GM12878 (cell line): ENCODE data around the gene C20orf173. TPM values are rescaled to one million over a fixed set of nuclear protein-coding genes. Genes with fewer than 3 reads are reported as not detected.
A peak's percentile ranks its signal among the peaks of the same experiment; 100 is the strongest.

Experiments used
- ATAC-seq: fragments of 200-7000 bp; cut with Tn5 transposase; 3 replicates; pipeline ENCODE4 v1.9.1; 2020; ENCODE audit warnings: mild to moderate bottlenecking, moderate library complexity
- BruUV-seq: library from RNA; stranded (reverse); fragments of 400-500 nt; replicated peaks from 2 replicates; lab custom pipeline; 2021; lab: Mats Ljungman, UMichigan
- CTCF ChIA-PET: fragments of 300-600 bp; sonication (Branson Sonifier 250); formaldehyde crosslinking; extraction: SDS; loops from one replicate; lab custom pipeline; 2021; ENCODE audit warnings: inconsistent platforms; lab: Yijun Ruan, JAX
- POLR2A ChIA-PET: fragments of 350-600 bp; formaldehyde crosslinking; extraction: SDS; loops from one replicate; lab custom pipeline; 2021; ENCODE audit warnings: inconsistent platforms; lab: Charles Lee
- RAD21 ChIA-PET: fragments of 300-600 bp; sonication (Branson Sonifier 250); formaldehyde crosslinking; loops from one replicate; lab custom pipeline; 2023; ENCODE audit warnings: antibody characterized with exemption; ENCODE audit not compliant: unreplicated experiment; lab: Charles Lee
- SMC1A ChIA-PET: fragments of 300-600 bp; sonication (Branson Sonifier 250); formaldehyde crosslinking; loops from one replicate; lab custom pipeline; 2023; ENCODE audit not compliant: unreplicated experiment, uncharacterized antibody; lab: Charles Lee
- DNase-seq: peaks from one replicate; pipeline ENCODE4 v3.0.0-alpha.2; 2011; ENCODE audit warnings: low read depth, low spot score
- FAIRE-seq: peaks from 3 replicates; lab custom pipeline; 2011; peaks lifted over from hg19 to GRCh38; lab: Jason Lieb, UNC
- H2AFZ ChIP-seq: 2 replicates; pipeline ENCODE4 v1.6.0; 2011; ENCODE audit warnings: low read depth, low read length, control low read depth; ENCODE audit not compliant: control insufficient read depth
- H3K27ac ChIP-seq: 2 replicates; pipeline ENCODE4 v1.5.1; 2011; ENCODE audit warnings: control low read depth; ENCODE audit not compliant: control insufficient read depth, insufficient read depth
- H3K27me3 ChIP-seq, 2 experiments: replicated peaks in 1 of 2; 2 replicates each; pipeline versions ENCODE4 v1.6.0 to v1.6.1; 2011; ENCODE audit warnings: low read length in 1 of 2; ENCODE audit not compliant: control insufficient read depth in 2 of 2, insufficient read depth in 2 of 2
- H3K36me3 ChIP-seq, 2 experiments: 2 replicates each; pipeline ENCODE4 v1.5.1; 2011; ENCODE audit warnings: low read length in 1 of 2; ENCODE audit not compliant: control insufficient read depth in 2 of 2, insufficient read depth in 2 of 2
- H3K4me1 ChIP-seq: 2 replicates; pipeline ENCODE4 v1.6.1; 2011; ENCODE audit warnings: mild to moderate bottlenecking, low read length, moderate library complexity, mixed read lengths; ENCODE audit not compliant: control insufficient read depth, insufficient read depth
- H3K4me2 ChIP-seq: 2 replicates; pipeline ENCODE4 v1.6.0; 2011; ENCODE audit warnings: control low read depth; ENCODE audit not compliant: control insufficient read depth, insufficient read depth
- H3K4me3 ChIP-seq: fragments of 200-600 bp; sonication (generic); 2 replicates; pipeline ENCODE4 v1.5.1; 2016
- H3K79me2 ChIP-seq: 2 replicates; pipeline ENCODE4 v1.6.0; 2011; ENCODE audit warnings: low read length; ENCODE audit not compliant: control insufficient read depth, insufficient read depth
- H3K9ac ChIP-seq: 2 replicates; pipeline ENCODE4 v1.8.0; 2011; ENCODE audit warnings: low read length, control low read depth, mixed read lengths; ENCODE audit not compliant: control insufficient read depth, insufficient read depth
- H3K9me3 ChIP-seq: replicated peaks from 3 replicates; pipeline ENCODE4 v1.5.1; 2011; ENCODE audit warnings: mild to moderate bottlenecking, low read length; ENCODE audit not compliant: control insufficient read depth, insufficient read depth
- H4K20me1 ChIP-seq: 2 replicates; pipeline ENCODE4 v1.6.0; 2011; ENCODE audit not compliant: control insufficient read depth, insufficient read depth
- BRCA1 ChIP-seq: IDR thresholded peaks from 2 replicates; pipeline ENCODE4 v1.6.1; 2011; ENCODE audit warnings: low read depth, low read length, improper control_type of control experiment
- DPF2 ChIP-seq: fragments of 450-650 bp; IDR thresholded peaks from 2 replicates; pipeline ENCODE4 v1.6.1; 2017; ENCODE audit warnings: mild to moderate bottlenecking
- E4F1 ChIP-seq: fragments of 450-650 bp; IDR thresholded peaks from 2 replicates; pipeline ENCODE4 v1.6.1; 2018; ENCODE audit warnings: borderline replicate concordance, mild to moderate bottlenecking; ENCODE audit not compliant: partially characterized antibody
- IRF5 ChIP-seq: fragments of 450-650 bp; IDR thresholded peaks from 2 replicates; pipeline ENCODE4 v1.6.1; 2017; ENCODE audit warnings: borderline replicate concordance
- MXI1 ChIP-seq: fragments of 150-350 bp; IDR thresholded peaks from 2 replicates; pipeline ENCODE4 v1.6.1; 2011; ENCODE audit warnings: low read depth, mild to moderate bottlenecking, inconsistent platforms, low read length, improper control_type of control experiment
- RAD21 ChIP-seq: IDR thresholded peaks from 2 replicates; pipeline ENCODE4 v1.6.1; 2011; ENCODE audit warnings: mild to moderate bottlenecking, low read depth, low read length, moderate library complexity; ENCODE audit not compliant: insufficient read depth
- RUNX3 ChIP-seq: IDR thresholded peaks from 2 replicates; pipeline ENCODE4 v1.6.1; 2012; ENCODE audit warnings: low read length, inconsistent platforms
- SIX5 ChIP-seq: IDR thresholded peaks from 2 replicates; pipeline ENCODE4 v1.6.1; 2011; ENCODE audit warnings: mild to moderate bottlenecking, low read depth, low read length, moderate library complexity; ENCODE audit not compliant: severe bottlenecking
- SPI1 ChIP-seq: IDR thresholded peaks from 2 replicates; pipeline ENCODE4 v1.6.1; 2011; ENCODE audit warnings: low read depth, mild to moderate bottlenecking, low read length, moderate library complexity, borderline replicate concordance; ENCODE audit not compliant: insufficient read depth
- TCF12 ChIP-seq: IDR thresholded peaks from 2 replicates; pipeline ENCODE4 v1.6.1; 2011; ENCODE audit warnings: low read depth, mild to moderate bottlenecking, low read length
- TCF3 ChIP-seq: IDR thresholded peaks from 2 replicates; pipeline ENCODE4 v1.6.1; 2012; ENCODE audit warnings: low read depth, mild to moderate bottlenecking, low read length, borderline replicate concordance; ENCODE audit not compliant: insufficient read depth
- ZNF24 ChIP-seq: fragments of 450-650 bp; IDR thresholded peaks from 2 replicates; pipeline ENCODE4 v1.6.1; 2017; ENCODE audit warnings: antibody characterized with exemption, mild to moderate bottlenecking
- WGBS: methylation state at CpG from one replicate; pipeline ENCODE4 v1.1.6; 2016; ENCODE audit warnings: low lambda C conversion rate; ENCODE audit not compliant: insufficient replicate concordance, insufficient coverage; ENCODE audit errors: missing lambda C conversion rate; 5-methylcytosine and 5-hydroxymethylcytosine counted together
- in situ Hi-C: fragments of 300-500 bp; cut with MboI; formaldehyde crosslinking; loops from 9 replicates; pipeline ENCODE4 v1.14.3; 2018; ENCODE audit warnings: mixed read lengths
- intact Hi-C: fragments of 100-400 bp; cut with micrococcal nuclease; formaldehyde crosslinking; loops from one replicate; pipeline ENCODE4 v1.14.2; 2022; ENCODE audit not compliant: unreplicated experiment
- polyA plus RNA-seq, 11 experiments: library from polyadenylated mRNA; depleted of rRNA in 4 of 11; unstranded in 6 of 11; stranded (reverse) in 5 of 11; fragments of >200 nt; fragmentation: Nextera tagmentation in 4 of 11; fragmentation: Illumina TruSeq in 1 of 11; extraction: Ambion mirVana in 4 of 11; extraction: Trizol in 1 of 11; gene quantifications; 1 replicate in 1 of 11; 2 replicates in 10 of 11; pipeline versions ENCODE4 v1.2.1 to v1.2.3, GENCODE V29; 2011 to 2016; ENCODE audit warnings: inconsistent platforms in 2 of 11, missing spikeins in 2 of 11, low read depth in 1 of 11
- total RNA-seq, 4 experiments: library from RNA; depleted of rRNA in 3 of 4; stranded (reverse); fragments of >200 nt in 3 of 4; fragmentation: Illumina TruSeq in 1 of 4; extraction: Trizol in 1 of 4; gene quantifications; 2 replicates each; pipeline versions ENCODE4 v1.2.1 to v1.2.3, GENCODE V29; 2013 to 2021

The C20orf173 gene
- total and polyA plus RNA-seq, 10 of the 15 experiments (the other 5 are each of a cell fraction or from before 2014, with no cell fraction given) = not detected

- no TSS peak for BruUV-seq
- peak; percentile 97 for FAIRE-seq
- WGBS = 8% methylated on average over 8 of the region's 8 CpGs
- ChIA-PET CTCF (interaction anchor here (1.2 to 2.1 kb wide), 4 partner anchors 10 to 117 kb away, joined by 4 to 6 read pairs (median 5); no protein-coding TSS in a partner anchor), POLR2A (interaction anchor here (0.9 kb wide), 1 partner anchor 17 kb away, joined by 4 read pairs; no protein-coding TSS in a partner anchor), RAD21 (no interaction called here), SMC1A (interaction anchor here (1.3 to 4.4 kb wide), 5 partner anchors 8 to 382 kb away, joined by 3 to 14 read pairs (median 4); no protein-coding TSS in a partner anchor)
- no peaks in the 10 kb centered on the region for H3K27me3 ChIP-seq
- peak overlapping the region; percentile 43 for H3K4me2 ChIP-seq
- peaks cover 33 to 36% of the 10 kb centered on the region in 2 experiments for H3K36me3 ChIP-seq
- H4K20me1 ChIP-seq = peaks cover 5% of the 10 kb centered on the region
- no peaks in the 10 kb centered on the region for H3K79me2 ChIP-seq
- H3K4me1 ChIP-seq = peaks cover 29% of the 10 kb centered on the region
- TF ChIP-seq ZNF24 (no peak), IRF5 (no peak), RUNX3 (no peak), RAD21 (no peak), TCF12 (0 out of 2 replicates have a peak, but pooled peaks have one; percentile 38), SIX5 (no peak), SPI1 (peak; percentile 79; the same call in 1 of the 2 replicates), MXI1 (no peak), E4F1 (no peak), TCF3 (peak; percentile 86), BRCA1 (no peak), DPF2 (no peak)
- intact Hi-C loops = no loop called here
- ATAC-seq = peak; percentile 87
- DNase-seq = peak; percentile 23
- no peak overlapping the region for H3K9ac ChIP-seq
- peak overlapping the region; percentile 31; the same call in 1 of the 2 replicates for H3K27ac ChIP-seq
- in situ Hi-C loops = no loop called here
- H3K4me3 ChIP-seq = no peak overlapping the region
- H3K9me3 ChIP-seq = no peaks in the 10 kb centered on the region
- no peak overlapping the region for H2AFZ ChIP-seq
These were observed 27.1 kb downstream of the C20orf173 start for GRCh38 chr20:35502352-35502751.
